ENCODE data around the gene TRIM26. TPM values are rescaled to one million over a fixed set of nuclear protein-coding genes. Genes with fewer than 3 reads are reported as not detected.

TRIM26 gene
- total and polyA plus RNA-seq, 12 donors = 18.4 to 49.6 (median 36.9) TPM

DNA sequence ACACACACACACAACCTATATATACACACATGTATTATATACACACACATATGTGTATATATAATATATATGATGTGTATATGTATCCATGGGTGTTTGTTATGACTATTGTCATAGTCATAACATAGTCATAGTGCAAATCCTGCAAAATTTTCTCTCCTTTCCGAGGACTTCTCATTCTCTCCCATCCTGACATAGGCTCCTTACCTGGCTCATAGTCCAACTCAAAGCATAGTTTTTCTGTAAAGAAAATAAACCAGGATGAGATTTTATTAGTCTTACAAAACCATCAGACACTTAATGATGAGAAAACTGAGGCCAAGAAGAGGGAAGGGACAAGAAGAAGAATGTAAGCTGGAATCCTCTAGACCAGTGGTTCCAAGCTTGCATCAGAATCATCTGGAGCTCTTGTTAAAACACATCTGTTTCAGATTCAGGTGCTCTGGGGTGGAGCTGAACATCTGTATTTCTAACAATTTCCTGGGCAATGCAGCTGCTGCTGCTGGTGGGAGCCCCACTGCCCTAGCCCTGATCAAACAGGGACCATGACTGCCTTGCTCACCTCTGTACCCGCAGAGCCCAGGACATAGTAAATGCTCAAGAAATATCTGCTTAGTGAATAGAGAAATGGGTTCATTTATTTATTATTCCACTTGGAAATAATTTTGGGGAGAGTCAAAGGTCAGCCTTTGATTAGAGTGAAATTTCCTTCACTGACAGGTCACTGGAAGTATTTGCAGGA, 57.5 kb downstream of the TRIM26 start:
- Histone ChIP-seq H3K4me1 (replicated peaks in 1 of 2) (no peaks in the 10 kb centered on the region), H3K4me3 (no peak overlapping the region), H3K27me3 (peaks cover 13% of the 10 kb centered on the region), H3K9me3 (replicated peaks in 1 of 3) (no peaks in the 10 kb centered on the region), H3K36me3 (replicated peaks in 1 of 2) (no peaks in the 10 kb centered on the region), H3K27ac (no peak overlapping the region)
- intact Hi-C loops (cut with DNase I) = no loop called here
- 87 to 92% (median 91%) methylated on average over 2 of the region's 2 CpGs for WGBS, 4 donors
- TF ChIP-seq, protein P1, sequence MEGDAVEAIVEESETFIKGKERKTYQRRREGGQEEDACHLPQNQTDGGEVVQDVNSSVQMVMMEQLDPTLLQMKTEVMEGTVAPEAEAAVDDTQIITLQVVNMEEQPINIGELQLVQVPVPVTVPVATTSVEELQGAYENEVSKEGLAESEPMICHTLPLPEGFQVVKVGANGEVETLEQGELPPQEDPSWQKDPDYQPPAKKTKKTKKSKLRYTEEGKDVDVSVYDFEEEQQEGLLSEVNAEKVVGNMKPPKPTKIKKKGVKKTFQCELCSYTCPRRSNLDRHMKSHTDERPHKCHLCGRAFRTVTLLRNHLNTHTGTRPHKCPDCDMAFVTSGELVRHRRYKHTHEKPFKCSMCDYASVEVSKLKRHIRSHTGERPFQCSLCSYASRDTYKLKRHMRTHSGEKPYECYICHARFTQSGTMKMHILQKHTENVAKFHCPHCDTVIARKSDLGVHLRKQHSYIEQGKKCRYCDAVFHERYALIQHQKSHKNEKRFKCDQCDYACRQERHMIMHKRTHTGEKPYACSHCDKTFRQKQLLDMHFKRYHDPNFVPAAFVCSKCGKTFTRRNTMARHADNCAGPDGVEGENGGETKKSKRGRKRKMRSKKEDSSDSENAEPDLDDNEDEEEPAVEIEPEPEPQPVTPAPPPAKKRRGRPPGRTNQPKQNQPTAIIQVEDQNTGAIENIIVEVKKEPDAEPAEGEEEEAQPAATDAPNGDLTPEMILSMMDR (IDR thresholded peaks at IDR 0.05) = no peak
- TF ChIP-seq POLR2A (IDR thresholded peaks at IDR 0.05) = no peak
- no peak for DNase-seq

DNA sequence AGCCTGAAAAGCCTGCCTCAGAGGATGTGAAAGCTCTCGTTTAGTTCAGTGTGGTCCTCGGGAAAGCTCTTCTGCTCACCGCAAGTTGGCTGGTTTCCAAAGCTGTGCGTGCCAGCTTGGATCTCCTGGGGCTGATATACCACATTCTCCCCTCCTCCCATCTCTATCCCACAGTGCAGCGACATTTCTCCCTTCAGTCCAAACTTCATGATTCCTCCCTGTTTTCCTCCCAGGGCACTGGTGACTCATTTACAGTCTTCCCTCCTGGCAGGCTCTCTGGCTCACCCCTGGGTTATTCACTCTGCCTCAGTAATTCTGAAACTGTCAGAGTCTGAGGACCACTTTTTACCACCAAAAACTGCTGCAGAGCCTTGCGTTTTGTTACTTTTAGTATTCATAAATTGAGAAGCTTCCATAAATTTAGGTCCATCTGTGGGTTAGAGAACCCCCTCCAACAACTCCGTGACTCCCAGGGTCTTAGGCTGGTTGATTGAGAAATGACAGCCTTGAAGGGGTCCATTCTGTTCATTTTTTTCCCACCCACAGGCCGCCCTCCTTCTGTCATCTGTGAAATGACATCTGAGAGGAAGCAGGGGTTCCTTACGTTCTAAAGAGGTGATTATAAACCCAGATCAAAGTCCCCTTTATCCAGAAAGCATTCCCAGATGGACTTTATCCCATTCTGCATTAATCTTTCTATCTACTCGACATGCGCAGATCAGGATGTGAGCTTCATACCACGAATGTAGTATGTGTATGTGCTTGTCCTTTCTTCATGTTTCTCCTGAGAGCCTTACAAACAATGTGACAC, 58.3 kb downstream of the TRIM26 start:
- no peaks in the 10 kb centered on the region for H3K9me3 ChIP-seq (replicated peaks in 1 of 3)
- H3K4me3 ChIP-seq = no peak overlapping the region
- intact Hi-C loops (cut with DNase I) = no loop called here
- peak in 3 of 7 donors; percentile 27 to 30 (median 29) for DNase-seq
- H3K4me1 ChIP-seq (replicated peaks in 1 of 2) = no peaks in the 10 kb centered on the region
- WGBS, 4 donors = 42 to 67% (median 56%) methylated on average over 11 to 12 of the region's 12 CpGs
- no peak overlapping the region for H3K27ac ChIP-seq
- TF ChIP-seq, protein P1 (IDR thresholded peaks at IDR 0.05) = no peak
- TF ChIP-seq POLR2A (IDR thresholded peaks at IDR 0.05) = no peak
- peaks cover 10% of the 10 kb centered on the region for H3K27me3 ChIP-seq
- no peaks in the 10 kb centered on the region for H3K36me3 ChIP-seq (replicated peaks in 1 of 2)

DNA sequence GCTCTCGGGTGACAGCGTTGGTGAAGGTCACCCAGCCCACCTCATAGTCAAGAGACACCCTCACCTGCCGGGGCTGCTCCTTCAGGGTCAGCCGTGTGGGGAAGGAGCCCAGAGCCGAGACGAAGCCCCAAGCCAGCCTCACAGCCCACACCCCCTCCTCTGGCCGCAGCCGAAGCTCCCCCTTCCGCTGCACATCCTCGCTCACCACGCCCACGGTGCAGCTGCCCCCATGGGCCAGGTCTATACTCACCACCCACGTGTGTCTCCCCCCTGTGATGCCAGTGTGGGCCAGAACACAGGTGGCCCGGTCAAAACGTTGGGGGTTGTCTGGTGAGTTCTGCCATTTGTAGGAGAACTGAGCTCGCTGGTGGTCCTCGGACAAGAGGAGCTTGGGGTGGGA, 59.1 kb downstream of the TRIM26 start:
- H3K4me3 ChIP-seq = no peak overlapping the region
- no peak overlapping the region for H3K27ac ChIP-seq
- no peak for DNase-seq
- no peaks in the 10 kb centered on the region for H3K9me3 ChIP-seq (replicated peaks in 1 of 3)
- TF ChIP-seq, protein P1 (IDR thresholded peaks at IDR 0.05) = no peak
- TF ChIP-seq POLR2A (IDR thresholded peaks at IDR 0.05) = no peak
- H3K4me1 ChIP-seq (replicated peaks in 1 of 2) = no peaks in the 10 kb centered on the region
- intact Hi-C loops (cut with DNase I) = no loop called here
- no peaks in the 10 kb centered on the region for H3K36me3 ChIP-seq (replicated peaks in 1 of 2)
- peaks cover 8% of the 10 kb centered on the region for H3K27me3 ChIP-seq
- WGBS, 4 donors = 77 to 93% (median 81%) methylated on average over 4 to 17 of the region's 17 CpGs

DNA sequence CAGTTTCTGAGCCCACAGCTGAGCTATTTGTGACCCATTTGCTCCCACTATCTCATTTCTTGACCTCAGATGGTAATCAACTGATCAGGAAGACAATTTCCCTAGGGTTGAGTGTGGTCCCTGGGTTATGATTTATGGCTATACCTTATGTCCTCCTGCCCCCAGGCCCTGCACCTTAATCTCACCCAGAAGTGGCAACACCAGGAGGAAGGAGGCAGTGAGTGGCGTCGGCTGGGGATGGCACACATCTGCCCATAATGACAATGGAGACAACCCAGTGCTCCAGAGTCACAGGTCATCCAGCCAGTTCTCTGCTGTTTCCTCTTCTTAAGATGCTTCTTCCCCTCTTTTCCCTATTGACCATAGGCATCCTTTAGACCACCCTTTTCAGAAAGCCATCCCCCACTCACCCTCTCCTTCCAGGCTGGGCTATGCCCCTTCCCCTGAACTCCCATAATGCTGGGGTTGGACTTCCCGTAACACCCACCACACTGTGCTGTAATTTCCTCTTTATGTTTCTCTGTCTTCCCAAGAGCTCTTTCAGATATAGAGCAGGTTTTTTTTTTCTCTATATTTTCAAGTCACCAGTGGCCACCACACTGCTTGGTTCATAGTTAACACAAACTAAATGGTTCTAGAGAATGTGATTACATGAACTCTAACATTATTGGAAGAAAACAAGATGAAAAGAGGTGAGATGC, 60.1 kb downstream of the TRIM26 start:
- no peak overlapping the region for H3K4me3 ChIP-seq
- 67 to 94% (median 76%) methylated on average over 3 of the region's 3 CpGs for WGBS, 4 donors
- TF ChIP-seq, protein P1 (IDR thresholded peaks at IDR 0.05) = no peak
- TF ChIP-seq POLR2A (IDR thresholded peaks at IDR 0.05) = no peak
- no peaks in the 10 kb centered on the region for H3K9me3 ChIP-seq (replicated peaks in 1 of 3)
- no peak for DNase-seq
- intact Hi-C loops (cut with DNase I) = no loop called here
- no peaks in the 10 kb centered on the region for H3K4me1 ChIP-seq (replicated peaks in 1 of 2)
- H3K27me3 ChIP-seq = peaks cover 8% of the 10 kb centered on the region
- no peaks in the 10 kb centered on the region for H3K36me3 ChIP-seq (replicated peaks in 1 of 2)
- H3K27ac ChIP-seq = no peak overlapping the region
